Activated CD4-positive, alpha-beta T cell treated with anti-CD3 and anti-CD28 coated beads, Interleukin-2, Interleukin-4, amounts not matched to agents 100 ng/mL and 50 ng/mL, durations not matched to agents 16 hours and 8 hours (primary cell): ENCODE data around the gene ZP1.

Source experiments
- DNase-seq: peaks from one replicate; pipeline ENCODE4 v3.0.0-alpha.2; 2020; ENCODE audit warnings: low spot score

Gene ZP1

GRCh38 chr11:60859616-60860250, 7.6 kb upstream of the ZP1 start:
- DNase-seq = no peak

GRCh38 chr11:60860943-60861342, 6.4 kb upstream of the ZP1 start:
- DNase-seq = no peak

GRCh38 chr11:60862171-60862570, 5.2 kb upstream of the ZP1 start:
- no peak for DNase-seq

GRCh38 chr11:60863550-60864521, 3.5 kb upstream of the ZP1 start:
- no peak for DNase-seq

GRCh38 chr11:60864856-60865513, 2.4 kb upstream of the ZP1 start:
- DNase-seq = no peak

GRCh38 chr11:60867871-60868681, 734 bp downstream of the ZP1 start:
- DNase-seq = no peak

GRCh38 chr11:60868682-60869450, 1.5 kb downstream of the ZP1 start:
- no peak for DNase-seq

- no peak for DNase-seq
Measured at GRCh38 chr11:60869451-60869825, 2.1 kb downstream of the ZP1 start.

GRCh38 chr11:60870276-60870675, 2.9 kb downstream of the ZP1 start:
- no peak for DNase-seq

- no peak for DNase-seq
Measured at GRCh38 chr11:60870733-60871377, 3.5 kb downstream of the ZP1 start.

GRCh38 chr11:60871378-60872061, 4.2 kb downstream of the ZP1 start:
- no peak for DNase-seq

- DNase-seq = no peak
Measured at GRCh38 chr11:60872124-60872960, 5.0 kb downstream of the ZP1 start.

GRCh38 chr11:60872961-60873524, 5.7 kb downstream of the ZP1 start:
- DNase-seq = no peak

GRCh38 chr11:60873533-60873932, 6.2 kb downstream of the ZP1 start:
- no peak for DNase-seq

GRCh38 chr11:60874421-60875365, 7.4 kb downstream of the ZP1 start:
- no peak for DNase-seq

- no peak for DNase-seq
Measured at GRCh38 chr11:60875366-60876167, 8.2 kb downstream of the ZP1 start.

GRCh38 chr11:60876168-60876485, 8.8 kb downstream of the ZP1 start:
- no peak for DNase-seq
